H9 (cell line): ENCODE data around the gene C15orf61. TPM values are rescaled to one million over a fixed set of nuclear protein-coding genes. Genes with fewer than 3 reads are reported as not detected.

Experiments
- DNase-seq: peaks from one replicate; pipeline ENCODE4 v3.0.0-alpha.2; 2017
- H2AFZ ChIP-seq: one replicate; pipeline ENCODE4 v1.6.1; 2013; ENCODE audit warnings: mild to moderate bottlenecking, low read length, control low read depth, moderate library complexity
- H2AK5ac ChIP-seq: 2 replicates; pipeline ENCODE4 v1.6.1; 2013; ENCODE audit warnings: low read length, control low read depth, mixed read lengths; ENCODE audit not compliant: insufficient read length
- H2BK120ac ChIP-seq: one replicate; pipeline ENCODE4 v1.6.1; 2013; ENCODE audit warnings: low read depth, mild to moderate bottlenecking, low read length, control low read depth, inconsistent platforms; ENCODE audit not compliant: poor library complexity, severe bottlenecking
- H2BK12ac ChIP-seq: 2 replicates; pipeline ENCODE4 v1.6.1; 2013; ENCODE audit warnings: low read length, control low read depth, mixed read lengths, low read depth; ENCODE audit not compliant: insufficient read length
- H2BK15ac ChIP-seq: 2 replicates; pipeline ENCODE4 v1.6.1; 2013; ENCODE audit warnings: low read depth, low read length, control low read depth
- H2BK20ac ChIP-seq: one replicate; pipeline ENCODE4 v1.6.1; 2013; ENCODE audit warnings: low read depth, mild to moderate bottlenecking, low read length, control low read depth, inconsistent platforms; ENCODE audit not compliant: poor library complexity, severe bottlenecking
- H2BK5ac ChIP-seq: 2 replicates; pipeline ENCODE4 v1.6.1; 2013; ENCODE audit warnings: low read length, control low read depth, mixed read lengths; ENCODE audit not compliant: insufficient read length
- H3K14ac ChIP-seq: 2 replicates; pipeline ENCODE4 v1.6.1; 2013; ENCODE audit warnings: low read length, control low read depth; ENCODE audit not compliant: insufficient read depth
- H3K18ac ChIP-seq: 2 replicates; pipeline ENCODE4 v1.6.1; 2013; ENCODE audit warnings: low read depth, mild to moderate bottlenecking, mixed read lengths, low read length, control low read depth; ENCODE audit not compliant: insufficient read length
- H3K23ac ChIP-seq: 2 replicates; pipeline ENCODE4 v1.6.1; 2013; ENCODE audit warnings: low read length, control low read depth, mixed read lengths, low read depth; ENCODE audit not compliant: insufficient read length
- H3K23me2 ChIP-seq: 2 replicates; pipeline ENCODE4 v1.6.1; 2013; ENCODE audit warnings: low read depth, mild to moderate bottlenecking, mixed read lengths, low read length, control low read depth; ENCODE audit not compliant: insufficient read length, poor library complexity, severe bottlenecking
- H3K27ac ChIP-seq: 2 replicates; pipeline ENCODE4 v1.5.1; 2013; ENCODE audit warnings: low read length, control low read depth, mixed read lengths, low read depth; ENCODE audit not compliant: insufficient read length
- H3K27me3 ChIP-seq: 2 replicates; pipeline ENCODE4 v1.6.1; 2013; ENCODE audit warnings: low read length, control low read depth, inconsistent platforms; ENCODE audit not compliant: insufficient read depth
- H3K4ac ChIP-seq: 2 replicates; pipeline ENCODE4 v1.6.1; 2013; ENCODE audit warnings: low read depth, mild to moderate bottlenecking, control low read depth, inconsistent platforms, low read length, moderate library complexity
- H3K4me1 ChIP-seq: 2 replicates; pipeline ENCODE4 v1.6.1; 2013; ENCODE audit warnings: low read length, control low read depth, inconsistent platforms; ENCODE audit not compliant: insufficient read depth
- H3K4me2 ChIP-seq: 2 replicates; pipeline ENCODE4 v1.6.1; 2013; ENCODE audit warnings: low read length, control low read depth, mixed read lengths; ENCODE audit not compliant: insufficient read length, insufficient read depth
- H3K56ac ChIP-seq: 2 replicates; pipeline ENCODE4 v1.6.1; 2013; ENCODE audit warnings: low read depth, mild to moderate bottlenecking, mixed read lengths, low read length, control low read depth; ENCODE audit not compliant: insufficient read length
- H3K79me1 ChIP-seq: 2 replicates; pipeline ENCODE4 v1.6.1; 2013; ENCODE audit warnings: low read depth, mild to moderate bottlenecking, moderate library complexity, low read length, control low read depth, inconsistent platforms; ENCODE audit not compliant: insufficient read depth, poor library complexity, severe bottlenecking
- H3K79me2 ChIP-seq: 2 replicates; pipeline ENCODE4 v1.6.1; 2013; ENCODE audit warnings: low read length, control low read depth, inconsistent platforms; ENCODE audit not compliant: insufficient read depth
- H3K9ac ChIP-seq: 2 replicates; pipeline ENCODE4 v1.6.1; 2013; ENCODE audit warnings: low read length, control low read depth, mixed read lengths; ENCODE audit not compliant: insufficient read length; ENCODE audit errors: extremely low read depth
- H3K9me3 ChIP-seq: one replicate; pipeline ENCODE4 v1.6.1; 2013; ENCODE audit warnings: low read depth, low read length, inconsistent platforms; ENCODE audit not compliant: control insufficient read depth
- H3T11ph ChIP-seq: one replicate; pipeline ENCODE4 v1.6.1; 2013; ENCODE audit warnings: mild to moderate bottlenecking, low read length, control low read depth, inconsistent platforms
- H4K20me1 ChIP-seq: one replicate; pipeline ENCODE4 v1.6.1; 2013; ENCODE audit not compliant: control insufficient read depth, insufficient read length, insufficient read depth
- H4K5ac ChIP-seq: 2 replicates; pipeline ENCODE4 v1.6.1; 2013; ENCODE audit warnings: low read depth, mild to moderate bottlenecking, mixed read lengths, low read length, control low read depth; ENCODE audit not compliant: insufficient read length
- H4K8ac ChIP-seq: replicated peaks from 2 replicates; pipeline ENCODE4 v1.6.1; 2013; ENCODE audit warnings: low read length, control low read depth, mixed read lengths, low read depth; ENCODE audit not compliant: insufficient read length
- H4K91ac ChIP-seq: 2 replicates; pipeline ENCODE4 v1.6.1; 2013; ENCODE audit warnings: low read depth, mild to moderate bottlenecking, moderate library complexity, mixed read lengths, low read length, control low read depth; ENCODE audit not compliant: insufficient read length
- H3K27ac Mint-ChIP-seq, 3 experiments: 2 replicates in 2 of 3; 3 replicates in 1 of 3; pipeline ENCODE4 v1.8.0; 2020 to 2021; ENCODE audit warnings: mixed read lengths in 3 of 3, mild to moderate bottlenecking in 1 of 3, moderate library complexity in 1 of 3
- H3K27me3 Mint-ChIP-seq: 2 replicates; pipeline ENCODE4 v1.8.0; 2021; ENCODE audit warnings: low read depth, mild to moderate bottlenecking, moderate library complexity, mixed read lengths
- H3K36me3 Mint-ChIP-seq, 3 experiments: 2 replicates in 2 of 3; 3 replicates in 1 of 3; pipeline ENCODE4 v1.8.0; 2020 to 2021; ENCODE audit warnings: low read depth in 3 of 3, mixed read lengths in 3 of 3; ENCODE audit not compliant: insufficient read depth in 1 of 3
- H3K4me1 Mint-ChIP-seq, 2 experiments: 2 replicates each; pipeline ENCODE4 v1.8.0; 2020; ENCODE audit warnings: mixed read lengths in 2 of 2
- H3K4me3 Mint-ChIP-seq, 2 experiments: 2 replicates in 1 of 2; 3 replicates in 1 of 2; pipeline ENCODE4 v1.8.0; 2020 to 2021; ENCODE audit warnings: mild to moderate bottlenecking in 2 of 2, mixed read lengths in 2 of 2, moderate library complexity in 1 of 2
- H3K9me3 Mint-ChIP-seq, 2 experiments: 2 replicates in 1 of 2; 3 replicates in 1 of 2; pipeline ENCODE4 v1.8.0; 2020; ENCODE audit warnings: mild to moderate bottlenecking in 2 of 2, mixed read lengths in 2 of 2, moderate library complexity in 1 of 2
- WGBS: extraction: QIAGEN DNeasy Blood & Tissue Kit; methylation state at CpG from one replicate; pipeline ENCODE4 v1.1.7; 2013; ENCODE audit warnings: missing lambda C conversion rate, low lambda C conversion rate, mixed read lengths; ENCODE audit not compliant: insufficient read length; ENCODE audit errors: extremely low coverage; 5-methylcytosine and 5-hydroxymethylcytosine counted together
- total RNA-seq: library from RNA; stranded (reverse); gene quantifications from 2 replicates; pipeline ENCODE4 v1.2.1, GENCODE V29; 2021
- TF ChIP-seq, protein P1 (sequence below): fragments of 200-600 bp; sonication (generic); conservative IDR thresholded peaks from 3 replicates; pipeline ENCODE4 v1.8.0; 2021; ENCODE audit warnings: antibody characterized with exemption, mild to moderate bottlenecking

The C15orf61 gene
- total RNA-seq, 1 experiment from 2014 or later: 2.6 TPM

DNA sequence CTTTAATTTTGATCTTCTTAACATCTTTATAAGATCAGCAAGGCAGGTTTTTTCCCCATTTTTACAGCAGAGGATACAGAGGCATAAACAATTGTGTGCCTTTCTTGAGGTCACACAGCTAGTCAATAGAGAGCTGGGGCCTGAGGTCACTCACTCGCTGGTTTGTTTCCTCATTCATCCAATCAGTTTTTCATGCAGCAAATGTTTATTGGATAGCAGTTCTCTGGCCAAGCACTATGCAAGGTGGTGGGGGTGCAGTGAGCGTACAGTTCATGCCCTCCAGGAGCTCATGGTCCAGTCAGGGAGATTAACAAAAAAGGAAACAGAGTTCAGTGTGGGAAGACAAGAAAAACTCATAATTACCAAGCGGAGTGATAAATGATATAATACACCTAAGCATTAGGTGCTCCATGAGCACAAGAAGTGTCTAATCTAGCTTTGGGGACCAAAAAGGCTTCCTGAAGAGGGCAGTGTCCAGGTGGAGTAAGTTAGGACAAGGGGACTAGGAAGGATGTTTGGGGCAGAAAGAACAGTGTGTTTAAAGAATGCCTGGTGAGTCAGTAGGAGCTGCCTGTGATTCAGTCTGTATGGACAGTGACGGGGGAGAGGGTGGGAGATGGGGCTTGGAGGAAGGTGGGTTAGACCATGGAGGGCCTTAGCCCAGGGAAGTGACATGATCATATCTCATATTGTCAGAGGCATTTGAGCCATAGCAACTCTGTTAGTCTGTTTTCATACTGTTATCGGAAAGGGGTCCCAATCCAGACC, 50.9 kb downstream of the C15orf61 start:
- no peak overlapping the region for H4K91ac ChIP-seq
- TF ChIP-seq, protein P1, sequence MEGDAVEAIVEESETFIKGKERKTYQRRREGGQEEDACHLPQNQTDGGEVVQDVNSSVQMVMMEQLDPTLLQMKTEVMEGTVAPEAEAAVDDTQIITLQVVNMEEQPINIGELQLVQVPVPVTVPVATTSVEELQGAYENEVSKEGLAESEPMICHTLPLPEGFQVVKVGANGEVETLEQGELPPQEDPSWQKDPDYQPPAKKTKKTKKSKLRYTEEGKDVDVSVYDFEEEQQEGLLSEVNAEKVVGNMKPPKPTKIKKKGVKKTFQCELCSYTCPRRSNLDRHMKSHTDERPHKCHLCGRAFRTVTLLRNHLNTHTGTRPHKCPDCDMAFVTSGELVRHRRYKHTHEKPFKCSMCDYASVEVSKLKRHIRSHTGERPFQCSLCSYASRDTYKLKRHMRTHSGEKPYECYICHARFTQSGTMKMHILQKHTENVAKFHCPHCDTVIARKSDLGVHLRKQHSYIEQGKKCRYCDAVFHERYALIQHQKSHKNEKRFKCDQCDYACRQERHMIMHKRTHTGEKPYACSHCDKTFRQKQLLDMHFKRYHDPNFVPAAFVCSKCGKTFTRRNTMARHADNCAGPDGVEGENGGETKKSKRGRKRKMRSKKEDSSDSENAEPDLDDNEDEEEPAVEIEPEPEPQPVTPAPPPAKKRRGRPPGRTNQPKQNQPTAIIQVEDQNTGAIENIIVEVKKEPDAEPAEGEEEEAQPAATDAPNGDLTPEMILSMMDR: no peak
- H3K18ac ChIP-seq: no peak overlapping the region
- Mint-ChIP-seq H3K4me3 (no peak overlapping the region), H3K27me3 (no peaks in the 10 kb centered on the region), H3K9me3 (no peaks in the 10 kb centered on the region), H3K4me1 (peaks cover 8 to 14% of the 10 kb centered on the region in 2 experiments), H3K27ac (no peak overlapping the region), H3K36me3 (no peaks in the 10 kb centered on the region)
- no peaks in the 10 kb centered on the region for H3K79me2 ChIP-seq
- H3K4me1 ChIP-seq: no peaks in the 10 kb centered on the region; the same call in none of the 2 replicates
- H3T11ph ChIP-seq: no peak overlapping the region
- no peak overlapping the region for H4K8ac ChIP-seq
- no peak overlapping the region for H2BK12ac ChIP-seq
- no peaks in the 10 kb centered on the region for H3K23me2 ChIP-seq
- H4K20me1 ChIP-seq: no peaks in the 10 kb centered on the region
- H3K9me3 ChIP-seq: no peaks in the 10 kb centered on the region
- no peaks in the 10 kb centered on the region for H3K79me1 ChIP-seq
- H3K9ac ChIP-seq: no peak overlapping the region
- no peak overlapping the region for H3K23ac ChIP-seq
- H3K27ac ChIP-seq: no peak overlapping the region
- no peak overlapping the region for H4K5ac ChIP-seq
- no peak overlapping the region for H2BK5ac ChIP-seq
- no peak overlapping the region for H2BK120ac ChIP-seq
- H2AFZ ChIP-seq: no peak overlapping the region
- no peak overlapping the region for H3K4me2 ChIP-seq
- H3K4ac ChIP-seq: no peak overlapping the region
- no peak overlapping the region for H2BK20ac ChIP-seq
- no peak overlapping the region for H3K56ac ChIP-seq
- WGBS: no CpG with 5 or more reads among the region's 5 CpGs
- no peak overlapping the region for H3K14ac ChIP-seq
- DNase-seq: no peak
- H3K27me3 ChIP-seq: no peaks in the 10 kb centered on the region
- no peak overlapping the region for H2BK15ac ChIP-seq
- no peak overlapping the region for H2AK5ac ChIP-seq
